ENCODE results near the gene DCXR. TPM values are rescaled to one million over a fixed set of nuclear protein-coding genes. Genes with fewer than 3 reads are reported as not detected.

The DCXR gene
- total RNA-seq, 1 experiment from 2014 or later = 306 TPM

- DNase-seq (ENCODE audit: low read depth, low spot score) = no peak
- no peak overlapping the region for H3K9ac ChIP-seq (ENCODE audit: low read length)
- BruUV-seq (replicated peaks) = no TSS peak
- H3K4me3 ChIP-seq (replicated peaks in 1 of 2; ENCODE audit: low read depth in 1 of 2, low read length in 2 of 2) = no peak overlapping the region
- no peaks in the 10 kb centered on the region for H3K27me3 ChIP-seq (ENCODE audit: insufficient read depth, low read length)
- ATAC-seq = no peak
- peaks cover 26% of the 10 kb centered on the region; the same call in 1 of the 2 replicates for H3K79me2 ChIP-seq (ENCODE audit: insufficient read depth, low read length)
- ChIA-PET RAD21 (ENCODE audit: low non-redundant PET in 1 of 2, low total read pairs in 2 of 2, uncharacterized antibody in 2 of 2, unreplicated experiment in 2 of 2) (no interaction called here), POLR2A (no interaction called here), CTCF (no interaction called here)
- H3K4me1 ChIP-seq (ENCODE audit: control insufficient read depth in 1 of 2, insufficient read depth in 2 of 2, low read length in 2 of 2) = peaks cover 2 to 16% of the 10 kb centered on the region in 2 experiments; a peak in 3 of 4 replicates
- H3K9me2 ChIP-seq (ENCODE audit: insufficient read depth) = no peaks in the 10 kb centered on the region
- H3K4me2 ChIP-seq (ENCODE audit: low read length) = no peak overlapping the region
- intact Hi-C loops (cut with micrococcal nuclease) = no loop called here
- no peaks in the 10 kb centered on the region; the same call in 1 of the 2 replicates for H4K20me1 ChIP-seq (ENCODE audit: insufficient read depth)
- no peaks in the 10 kb centered on the region for H3K9me3 ChIP-seq (ENCODE audit: control insufficient read depth in 1 of 2, insufficient read depth in 1 of 2, low read depth in 1 of 2, low read length in 2 of 2)
- H3K27ac ChIP-seq (ENCODE audit: low read depth, low read length) = peak overlapping the region; percentile 30; the same call in 1 of the 2 replicates
- H2AFZ ChIP-seq (ENCODE audit: low read depth, low read length, poor library complexity, severe bottlenecking) = no peak overlapping the region
- no peak for TF ChIP-seq SP1 (IDR thresholded peaks at IDR 0.05; ENCODE audit: low read depth)
- TF ChIP-seq YY1 (IDR thresholded peaks at IDR 0.05; ENCODE audit: extremely low read depth, insufficient replicate concordance, low read depth, low read length) = no peak
- H3K36me3 ChIP-seq (ENCODE audit: control insufficient read depth in 1 of 2, insufficient read depth in 2 of 2, low read length in 2 of 2) = peaks cover 25 to 80% of the 10 kb centered on the region in 2 experiments
Measured at GRCh38 chr17:82058230-82058854, 20.8 kb upstream of the DCXR start.

GRCh38 chr17:82056729-82057621 is 19.5 kb upstream of the DCXR start:
- CTCF ChIA-PET = interaction anchor here (0.9 kb wide), 1 partner anchor 19 kb away, joined by 3 read pairs; the partner anchor contains the start of gene DCXR
- H3K79me2 ChIP-seq (ENCODE audit: insufficient read depth, low read length) = peaks cover 27% of the 10 kb centered on the region
- peak; percentile 23; the same call in 1 of the 2 replicates for ATAC-seq
- peak overlapping the region; percentile 28; the same call in 1 of the 2 replicates for H3K27ac ChIP-seq (ENCODE audit: low read depth, low read length)
- BruUV-seq (replicated peaks) = TSS peak; percentile 34
- no peak overlapping the region for H2AFZ ChIP-seq (ENCODE audit: low read depth, low read length, poor library complexity, severe bottlenecking)
- H3K4me2 ChIP-seq (ENCODE audit: low read length) = no peak overlapping the region
- no peak overlapping the region for H3K9ac ChIP-seq (ENCODE audit: low read length)
- H3K4me1 ChIP-seq (ENCODE audit: control insufficient read depth in 1 of 2, insufficient read depth in 2 of 2, low read length in 2 of 2) = peaks cover 7 to 24% of the 10 kb centered on the region in 2 experiments; a peak in 3 of 4 replicates
- DNase-seq (ENCODE audit: low read depth, low spot score) = no peak
- intact Hi-C loops (cut with micrococcal nuclease) = no loop called here
- peaks cover 18 to 66% of the 10 kb centered on the region in 2 experiments for H3K36me3 ChIP-seq (ENCODE audit: control insufficient read depth in 1 of 2, insufficient read depth in 2 of 2, low read length in 2 of 2)
- no peaks in the 10 kb centered on the region; the same call in 1 of the 2 replicates for H4K20me1 ChIP-seq (ENCODE audit: insufficient read depth)
- POLR2A ChIA-PET = no interaction called here
- H3K27me3 ChIP-seq (ENCODE audit: insufficient read depth, low read length) = no peaks in the 10 kb centered on the region
- no peaks in the 10 kb centered on the region for H3K9me3 ChIP-seq (ENCODE audit: control insufficient read depth in 1 of 2, insufficient read depth in 1 of 2, low read depth in 1 of 2, low read length in 2 of 2)
- RAD21 ChIA-PET (ENCODE audit: low non-redundant PET in 1 of 2, low total read pairs in 2 of 2, uncharacterized antibody in 2 of 2, unreplicated experiment in 2 of 2) = no interaction called here
- no peaks in the 10 kb centered on the region for H3K9me2 ChIP-seq (ENCODE audit: insufficient read depth)
- H3K4me3 ChIP-seq (replicated peaks in 1 of 2; ENCODE audit: low read depth in 1 of 2, low read length in 2 of 2) = no peak overlapping the region
- TF ChIP-seq ZBTB33 (IDR thresholded peaks at IDR 0.05; ENCODE audit: extremely low read depth, insufficient replicate concordance, low read length) (no peak), ZFX (IDR thresholded peaks at IDR 0.05) (no peak), FOSL1 (IDR thresholded peaks at IDR 0.05; ENCODE audit: low read depth) (no peak), CTCF (IDR thresholded peaks at IDR 0.05 in 2 of 3, conservative IDR thresholded peaks at IDR 0.05 in 1 of 3; ENCODE audit: borderline replicate concordance in 1 of 3, insufficient read depth in 1 of 3, low read depth in 2 of 3, low read length in 2 of 3) (no peak), ELF1 (IDR thresholded peaks at IDR 0.05; ENCODE audit: borderline replicate concordance, low read depth) (no peak), EZH2 (IDR thresholded peaks at IDR 0.05) (no peak), ZNF274 (IDR thresholded peaks at IDR 0.05; ENCODE audit: low read depth, low read length) (no peak), SP1 (IDR thresholded peaks at IDR 0.05; ENCODE audit: low read depth) (no peak), RAD21 (IDR thresholded peaks at IDR 0.05; ENCODE audit: low read depth) (no peak), JUND (IDR thresholded peaks at IDR 0.05) (no peak), ATF3 (IDR thresholded peaks at IDR 0.05) (no peak), MAX (IDR thresholded peaks at IDR 0.05) (no peak)
